ENCODE results near the gene PLEK.

GRCh38 chr2:68411397-68412126 is 46.5 kb downstream of the PLEK start:
- TF ChIP-seq EZH2phosphoT487 (IDR thresholded peaks at IDR 0.05; ENCODE audit: low read depth, severe bottlenecking, unreplicated experiment), result no peak
- TF ChIP-seq CTCF (IDR thresholded peaks at IDR 0.05; ENCODE audit: poor library complexity), result no peak
- TF ChIP-seq EZH2 (IDR thresholded peaks at IDR 0.05; ENCODE audit: borderline replicate concordance), result no peak

Data from hepatocyte (in vitro differentiated cells).